DOHH2 (cell line): ENCODE data around the gene TRMT2A.

Experiments used
- H3F3A ChIP-seq: fragments of 200-600 bp; sonication (generic), shearing (Covaris generic); 2 replicates; pipeline ENCODE4 v1.6.0; 2016; ENCODE audit warnings: antibody characterized with exemption, mild to moderate bottlenecking; ENCODE audit not compliant: control insufficient read depth, insufficient read depth
- H3K27ac ChIP-seq: fragments of 200-600 bp; sonication (generic); 2 replicates; pipeline ENCODE4 v1.5.1; 2014; ENCODE audit warnings: low read depth, mild to moderate bottlenecking, low read length, moderate library complexity
- H3K27me3 ChIP-seq: fragments of 200-600 bp; sonication (generic); 2 replicates; pipeline ENCODE4 v1.6.1; 2014; ENCODE audit warnings: mild to moderate bottlenecking, low read length, mixed read lengths; ENCODE audit not compliant: control insufficient read depth
- H3K36me3 ChIP-seq: fragments of 200-600 bp; sonication (generic); 2 replicates; pipeline ENCODE4 v1.6.1; 2014; ENCODE audit warnings: mild to moderate bottlenecking, low read length, moderate library complexity, mixed read lengths; ENCODE audit not compliant: control insufficient read depth
- H3K4me1 ChIP-seq: fragments of 200-600 bp; sonication (generic); 2 replicates; pipeline ENCODE4 v1.6.1; 2014; ENCODE audit warnings: mild to moderate bottlenecking, low read length, mixed read lengths; ENCODE audit not compliant: control insufficient read depth
- H3K4me2 ChIP-seq: fragments of 200-600 bp; sonication (generic); 2 replicates; pipeline ENCODE4 v1.6.0; 2014; ENCODE audit warnings: mild to moderate bottlenecking, low read length, moderate library complexity
- H3K4me3 ChIP-seq: fragments of 200-600 bp; sonication (generic); 2 replicates; pipeline ENCODE4 v1.5.1; 2014; ENCODE audit warnings: mild to moderate bottlenecking, low read length, mixed read lengths
- H3K79me2 ChIP-seq: fragments of 200-600 bp; sonication (generic); 2 replicates; pipeline ENCODE4 v1.6.1; 2014; ENCODE audit warnings: mild to moderate bottlenecking, low read length, mixed read lengths; ENCODE audit not compliant: control insufficient read depth
- H3K9me2 ChIP-seq: fragments of 200-600 bp; sonication (generic); replicated peaks from 2 replicates; pipeline ENCODE4 v1.6.1; 2014; ENCODE audit warnings: mild to moderate bottlenecking, low read length, mixed read lengths; ENCODE audit not compliant: control insufficient read depth
- H3K9me3 ChIP-seq: fragments of 200-600 bp; sonication (generic); 2 replicates; pipeline ENCODE4 v1.6.1; 2014; ENCODE audit warnings: antibody characterized with exemption, low read length, mixed read lengths; ENCODE audit not compliant: control insufficient read depth, insufficient read depth
- H4K20me1 ChIP-seq: fragments of 200-600 bp; sonication (generic); 2 replicates; pipeline ENCODE4 v1.6.0; 2014; ENCODE audit warnings: low read depth, mild to moderate bottlenecking, antibody characterized with exemption, low read length, moderate library complexity; ENCODE audit not compliant: control insufficient read depth, insufficient read depth
- CTCF ChIP-seq: fragments of 200-600 bp; sonication (generic); IDR thresholded peaks from one replicate; pipeline ENCODE4 v1.5.1; 2014; ENCODE audit warnings: antibody characterized with exemption, mild to moderate bottlenecking, low read depth, low read length; ENCODE audit not compliant: poor library complexity, severe bottlenecking
- EZH2phosphoT487 ChIP-seq: fragments of 200-600 bp; sonication (generic); IDR thresholded peaks from 2 replicates; pipeline ENCODE4 v1.6.1; 2017; ENCODE audit warnings: borderline replicate concordance, mild to moderate bottlenecking, antibody characterized with exemption, low read length, moderate library complexity, mixed read lengths

The TRMT2A gene

GRCh38 chr22:20125201-20126174, 8.5 kb upstream of the TRMT2A start:
- no peaks in the 10 kb centered on the region for H3K9me2 ChIP-seq
- no peaks in the 10 kb centered on the region for H3K9me3 ChIP-seq
- H3K27ac ChIP-seq = no peak overlapping the region
- H3K79me2 ChIP-seq = peaks cover 39% of the 10 kb centered on the region
- H3F3A ChIP-seq = peaks cover 31% of the 10 kb centered on the region
- H3K36me3 ChIP-seq = peaks cover 81% of the 10 kb centered on the region
- no peak overlapping the region for H3K4me3 ChIP-seq
- no peak overlapping the region for H3K4me2 ChIP-seq
- TF ChIP-seq CTCF (no peak), EZH2phosphoT487 (no peak)
- H4K20me1 ChIP-seq = peaks cover 18% of the 10 kb centered on the region
- H3K27me3 ChIP-seq = peaks cover 5% of the 10 kb centered on the region
- peaks cover 5% of the 10 kb centered on the region for H3K4me1 ChIP-seq

GRCh38 chr22:20124083-20124787, 7.2 kb upstream of the TRMT2A start:
- H3F3A ChIP-seq = peaks cover 31% of the 10 kb centered on the region
- TF ChIP-seq EZH2phosphoT487 (no peak), CTCF (no peak)
- no peak overlapping the region for H3K4me3 ChIP-seq
- no peak overlapping the region for H3K27ac ChIP-seq
- H3K79me2 ChIP-seq = peaks cover 52% of the 10 kb centered on the region
- H3K9me2 ChIP-seq = no peaks in the 10 kb centered on the region
- H3K36me3 ChIP-seq = peaks cover 94% of the 10 kb centered on the region
- H3K9me3 ChIP-seq = no peaks in the 10 kb centered on the region
- no peak overlapping the region for H3K4me2 ChIP-seq
- H3K27me3 ChIP-seq = no peaks in the 10 kb centered on the region
- peaks cover 28% of the 10 kb centered on the region for H4K20me1 ChIP-seq
- H3K4me1 ChIP-seq = peaks cover 18% of the 10 kb centered on the region

GRCh38 chr22:20123366-20124082, 6.5 kb upstream of the TRMT2A start:
- no peak overlapping the region for H3K4me3 ChIP-seq
- peaks cover 28% of the 10 kb centered on the region for H4K20me1 ChIP-seq
- H3K79me2 ChIP-seq = peaks cover 59% of the 10 kb centered on the region
- no peak overlapping the region for H3K4me2 ChIP-seq
- peaks cover 27% of the 10 kb centered on the region for H3F3A ChIP-seq
- peaks cover 97% of the 10 kb centered on the region for H3K36me3 ChIP-seq
- H3K9me3 ChIP-seq = no peaks in the 10 kb centered on the region
- TF ChIP-seq EZH2phosphoT487 (no peak), CTCF (no peak)
- H3K9me2 ChIP-seq = no peaks in the 10 kb centered on the region
- H3K27ac ChIP-seq = no peak overlapping the region
- H3K4me1 ChIP-seq = peaks cover 21% of the 10 kb centered on the region
- no peaks in the 10 kb centered on the region for H3K27me3 ChIP-seq
